Bronchial epithelial cell (primary cell): ENCODE results near the gene ACSL4. TPM values are rescaled to one million over a fixed set of nuclear protein-coding genes. Genes with fewer than 3 reads are reported as not detected.

Source experiments
- DNase-seq: peaks from one replicate; pipeline ENCODE4 v3.0.0-alpha.2; 2010; ENCODE audit warnings: low read depth
- FAIRE-seq: peaks from 2 replicates; lab custom pipeline; 2011; peaks lifted over from hg19 to GRCh38; lab: Jason Lieb, UNC
- H3K27me3 ChIP-seq: 2 replicates; pipeline ENCODE4 v1.5.1; 2011; ENCODE audit warnings: low read length; ENCODE audit not compliant: control insufficient read depth, insufficient read depth
- H3K36me3 ChIP-seq: 2 replicates; pipeline ENCODE4 v1.5.1; 2011; ENCODE audit warnings: low read length; ENCODE audit not compliant: control insufficient read depth, insufficient read depth
- H3K4me3 ChIP-seq: 2 replicates; pipeline ENCODE4 v1.5.1; 2011; ENCODE audit warnings: mild to moderate bottlenecking, low read depth, low read length, control low read depth
- total RNA-seq: library from RNA; depleted of rRNA; stranded (reverse); fragments of >200 nt; gene quantifications from 2 replicates; pipeline ENCODE4 v1.2.1, GENCODE V29; 2014
- TF ChIP-seq, protein P1 (sequence below): IDR thresholded peaks from 2 replicates; pipeline ENCODE4 v1.5.1; 2011; ENCODE audit warnings: mild to moderate bottlenecking, moderate library complexity, low read length, control low read depth, inconsistent platforms; ENCODE audit not compliant: insufficient read depth, severe bottlenecking

Gene ACSL4
- total RNA-seq, 1 donor from 2014 or later: 57.9 TPM

DNA sequence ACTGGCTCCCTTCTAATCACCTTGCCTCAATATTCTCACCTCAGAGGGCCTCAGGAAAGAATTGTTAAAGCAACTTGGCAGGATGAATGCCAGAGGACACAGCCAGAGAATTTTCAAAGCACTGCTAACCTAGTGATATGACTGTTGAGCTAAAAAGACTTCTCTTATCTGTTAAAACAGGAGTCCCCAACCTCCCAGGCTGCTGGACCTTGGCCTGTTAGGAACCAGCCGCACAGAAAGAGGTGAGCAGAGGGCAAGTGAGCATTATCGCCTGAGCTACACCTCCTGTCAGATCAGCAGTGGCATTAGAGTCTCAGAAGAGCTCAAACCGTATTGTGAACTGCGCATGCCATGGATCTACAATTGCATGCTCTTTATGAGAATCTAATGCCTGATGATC, 106.4 kb downstream of the ACSL4 start:
- FAIRE-seq (no peak), DNase-seq (no peak)
- Histone ChIP-seq H3K36me3 (no peaks in the 10 kb centered on the region), H3K27me3 (no peaks in the 10 kb centered on the region), H3K4me3 (no peak overlapping the region)
- TF ChIP-seq, protein P1, sequence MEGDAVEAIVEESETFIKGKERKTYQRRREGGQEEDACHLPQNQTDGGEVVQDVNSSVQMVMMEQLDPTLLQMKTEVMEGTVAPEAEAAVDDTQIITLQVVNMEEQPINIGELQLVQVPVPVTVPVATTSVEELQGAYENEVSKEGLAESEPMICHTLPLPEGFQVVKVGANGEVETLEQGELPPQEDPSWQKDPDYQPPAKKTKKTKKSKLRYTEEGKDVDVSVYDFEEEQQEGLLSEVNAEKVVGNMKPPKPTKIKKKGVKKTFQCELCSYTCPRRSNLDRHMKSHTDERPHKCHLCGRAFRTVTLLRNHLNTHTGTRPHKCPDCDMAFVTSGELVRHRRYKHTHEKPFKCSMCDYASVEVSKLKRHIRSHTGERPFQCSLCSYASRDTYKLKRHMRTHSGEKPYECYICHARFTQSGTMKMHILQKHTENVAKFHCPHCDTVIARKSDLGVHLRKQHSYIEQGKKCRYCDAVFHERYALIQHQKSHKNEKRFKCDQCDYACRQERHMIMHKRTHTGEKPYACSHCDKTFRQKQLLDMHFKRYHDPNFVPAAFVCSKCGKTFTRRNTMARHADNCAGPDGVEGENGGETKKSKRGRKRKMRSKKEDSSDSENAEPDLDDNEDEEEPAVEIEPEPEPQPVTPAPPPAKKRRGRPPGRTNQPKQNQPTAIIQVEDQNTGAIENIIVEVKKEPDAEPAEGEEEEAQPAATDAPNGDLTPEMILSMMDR: no peak

DNA sequence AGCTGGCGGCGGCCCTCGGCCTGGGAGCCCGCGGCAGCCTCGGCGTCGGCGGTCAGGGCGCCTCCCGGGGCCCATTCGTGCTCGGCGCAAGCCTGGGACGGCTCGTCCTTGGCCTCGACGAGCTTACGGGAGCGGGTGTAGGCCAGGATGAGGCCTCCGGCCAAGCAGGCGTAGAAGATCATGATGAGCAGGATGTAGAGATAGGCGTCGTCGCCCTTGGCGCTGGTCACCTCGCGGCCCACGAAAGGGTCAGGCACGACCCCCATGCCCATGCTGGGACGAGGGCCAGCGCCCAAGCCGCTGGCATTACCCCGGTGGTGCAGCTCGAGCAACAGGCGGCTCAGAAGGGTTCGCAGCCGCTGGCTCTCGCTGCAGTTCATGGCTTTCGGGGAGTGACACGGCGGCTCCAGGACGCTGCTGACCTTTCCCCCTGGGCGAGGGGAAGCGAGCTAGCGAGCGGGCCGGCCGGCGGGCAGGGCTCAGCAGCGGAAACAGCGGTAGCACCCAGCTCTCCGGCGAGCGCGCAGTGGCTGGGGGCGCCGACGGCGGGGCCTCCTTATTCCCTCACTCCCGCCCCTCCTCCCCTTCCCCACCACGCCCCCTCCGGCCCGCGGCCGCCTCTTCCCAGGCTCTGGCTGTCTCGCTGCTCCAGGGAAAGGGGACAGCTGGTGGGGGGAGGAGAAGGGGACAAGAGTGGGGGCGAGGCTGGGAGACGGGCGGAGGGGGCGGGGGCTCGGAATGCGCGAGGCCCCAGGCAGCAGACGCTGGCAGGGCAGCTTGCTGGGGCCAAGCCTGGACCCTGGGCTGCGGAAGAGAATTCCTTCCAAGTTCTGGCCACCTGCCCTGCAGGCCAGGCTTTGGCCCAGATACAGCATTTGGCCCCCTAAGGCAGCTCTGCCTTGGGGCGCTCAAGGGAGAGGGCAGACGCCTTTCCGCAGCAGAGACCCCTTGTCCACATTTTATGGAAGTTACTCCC, 108.1 kb downstream of the ACSL4 start, which contains the start of gene KCNE5:
KCNE5 (minus strand) TSS at position 532 of the 976 bp plus-strand sequence; CDS start at position 380, 152 bp downstream.
- TF ChIP-seq, protein P1: no peak
- FAIRE-seq: no peak
- H3K27me3 ChIP-seq: no peaks in the 10 kb centered on the region
- no peak for DNase-seq
- H3K4me3 ChIP-seq: no peak within 1 kb of the TSS
- no peaks in the 10 kb centered on the region for H3K36me3 ChIP-seq

DNA sequence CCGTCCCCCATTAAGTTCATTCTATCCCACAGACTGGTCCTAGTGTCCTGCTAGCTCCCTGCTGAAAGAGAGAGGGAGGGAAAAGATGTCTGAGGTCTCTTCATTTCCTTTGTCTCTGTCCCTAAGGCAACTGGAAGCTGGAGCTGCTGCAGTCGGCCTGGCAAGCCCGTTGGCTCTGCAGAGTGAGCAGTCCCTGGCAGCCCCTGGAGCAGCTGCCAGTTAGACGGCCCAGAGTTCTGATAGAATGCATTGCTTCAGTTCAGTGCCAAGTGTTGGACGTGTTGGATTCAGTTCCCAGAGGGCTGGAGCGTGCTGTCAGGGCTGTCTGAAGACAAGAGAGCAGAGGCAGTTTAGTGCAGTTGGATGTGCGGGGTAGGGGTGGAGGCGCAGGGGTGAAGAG, 109.1 kb downstream of the ACSL4 start:
- Histone ChIP-seq H3K4me3 (no peak overlapping the region), H3K36me3 (no peaks in the 10 kb centered on the region), H3K27me3 (no peaks in the 10 kb centered on the region)
- DNase-seq (no peak), FAIRE-seq (no peak)
- TF ChIP-seq, protein P1: no peak

DNA sequence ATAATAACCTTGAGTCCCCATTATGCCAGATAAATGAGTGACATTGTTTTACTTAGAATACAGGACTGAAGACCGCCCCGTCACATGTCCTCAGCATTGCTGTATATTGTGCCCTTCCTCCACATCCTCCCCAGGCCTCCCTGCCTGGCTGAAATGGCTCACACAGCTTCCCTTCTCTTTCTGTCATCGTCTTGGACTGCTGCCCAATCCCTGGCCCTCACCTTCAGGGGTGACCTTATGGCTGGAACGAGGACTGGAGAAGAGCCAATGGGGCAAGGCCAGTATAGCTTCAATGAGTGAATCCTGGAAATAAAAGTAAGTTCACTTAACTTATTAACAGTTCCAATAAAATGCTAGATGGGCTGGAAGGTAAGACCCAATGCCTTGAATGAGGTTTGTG, 110.8 kb downstream of the ACSL4 start:
- Histone ChIP-seq H3K4me3 (no peak overlapping the region), H3K36me3 (no peaks in the 10 kb centered on the region), H3K27me3 (no peaks in the 10 kb centered on the region)
- TF ChIP-seq, protein P1: no peak
- no peak for DNase-seq
- FAIRE-seq: no peak

DNA sequence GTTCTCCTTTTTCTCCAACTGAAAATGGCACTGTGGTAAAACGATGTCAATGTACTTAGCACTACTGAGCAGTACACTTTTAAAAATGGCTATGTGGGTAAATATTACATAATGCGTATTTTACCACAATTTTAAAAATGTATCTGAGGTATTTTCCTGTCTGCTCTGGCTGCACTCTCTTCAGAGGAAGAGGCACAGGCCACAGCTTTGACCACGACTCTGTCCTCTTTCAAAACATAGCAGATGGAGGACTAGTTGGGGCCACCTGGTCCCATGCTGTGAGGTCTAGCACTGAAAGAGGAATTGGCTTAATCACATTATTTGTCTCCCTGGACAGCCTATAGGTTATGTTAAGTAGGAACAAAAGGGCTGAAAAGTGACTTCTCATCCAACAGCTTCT, 113.3 kb downstream of the ACSL4 start:
- TF ChIP-seq, protein P1: no peak
- FAIRE-seq (no peak), DNase-seq (no peak)
- no peaks in the 10 kb centered on the region for H3K27me3 ChIP-seq
- no peak overlapping the region for H3K4me3 ChIP-seq
- no peaks in the 10 kb centered on the region for H3K36me3 ChIP-seq
